T-helper 2 cell treated with Interferon-gamma antibody and Interleukin-4, amounts not matched to agents 5 μg/mL and 100 μg/mL, for 36 hours (primary cell): ENCODE measurements around the gene KDM6B.
"Not testable (repeated sequence)": the region's sequence is repeated elsewhere in the genome, so short reads cannot be mapped to it uniquely, and the experiment has no call there.

Experiments used
- DNase-seq: peaks from one replicate; pipeline ENCODE4 v3.0.0; 2021; ENCODE audit warnings: low spot score
- H3K27ac Mint-ChIP-seq: one replicate; pipeline ENCODE4 v1.8.0; 2021; ENCODE audit warnings: mild to moderate bottlenecking, mixed read lengths
- H3K27me3 Mint-ChIP-seq: one replicate; pipeline ENCODE4 v1.8.0; 2021; ENCODE audit warnings: low read depth, mixed read lengths
- H3K36me3 Mint-ChIP-seq: one replicate; pipeline ENCODE4 v1.8.0; 2021; ENCODE audit warnings: low read depth, mixed read lengths
- H3K4me1 Mint-ChIP-seq: one replicate; pipeline ENCODE4 v1.8.0; 2021; ENCODE audit warnings: low read depth, mixed read lengths
- H3K4me3 Mint-ChIP-seq: one replicate; pipeline ENCODE4 v1.8.0; 2022; ENCODE audit warnings: mild to moderate bottlenecking, moderate library complexity, mixed read lengths
- H3K9me3 Mint-ChIP-seq: one replicate; pipeline ENCODE4 v1.8.0; 2021; ENCODE audit warnings: mixed read lengths

KDM6B gene

GRCh38 chr17:7833795-7834541, at the start of gene KDM6B:
TSS of gene KDM6B (plus strand) at chr17:7834217. CDS start at chr17:7845555, 11,338 bp downstream.
- H3K4me3 Mint-ChIP-seq = peak within 1 kb of the TSS; percentile 88
- H3K9me3 Mint-ChIP-seq = no peaks in the 10 kb centered on the region
- H3K27ac Mint-ChIP-seq = peak within 1 kb of the TSS; percentile 94
- H3K4me1 Mint-ChIP-seq = peaks cover 36% of the 10 kb centered on the region
- H3K27me3 Mint-ChIP-seq = peaks cover 18% of the 10 kb centered on the region
- DNase-seq = peak; percentile 89
- H3K36me3 Mint-ChIP-seq = no peaks in the 10 kb centered on the region

- no peak for DNase-seq
- no peaks in the 10 kb centered on the region for H3K36me3 Mint-ChIP-seq
- peaks cover 6% of the 10 kb centered on the region for H3K27me3 Mint-ChIP-seq
- no peaks in the 10 kb centered on the region for H3K9me3 Mint-ChIP-seq
- H3K4me1 Mint-ChIP-seq = no peaks in the 10 kb centered on the region
- no peak overlapping the region for H3K27ac Mint-ChIP-seq
- H3K4me3 Mint-ChIP-seq = no peak overlapping the region
Observed at GRCh38 chr17:7786866-7787265, 47.2 kb upstream of the KDM6B start.

- no peaks in the 10 kb centered on the region for H3K36me3 Mint-ChIP-seq
- H3K27me3 Mint-ChIP-seq = no peaks in the 10 kb centered on the region
- H3K4me1 Mint-ChIP-seq = no peaks in the 10 kb centered on the region
- no peaks in the 10 kb centered on the region for H3K9me3 Mint-ChIP-seq
- H3K27ac Mint-ChIP-seq = no peak overlapping the region
- DNase-seq = no peak
- H3K4me3 Mint-ChIP-seq = no peak overlapping the region
Observed at GRCh38 chr17:7789131-7789530, 44.9 kb upstream of the KDM6B start.

- no peak overlapping the region for H3K27ac Mint-ChIP-seq
- H3K27me3 Mint-ChIP-seq = no peaks in the 10 kb centered on the region
- H3K9me3 Mint-ChIP-seq = no peaks in the 10 kb centered on the region
- no peaks in the 10 kb centered on the region for H3K4me1 Mint-ChIP-seq
- DNase-seq = no peak
- no peak overlapping the region for H3K4me3 Mint-ChIP-seq
- no peaks in the 10 kb centered on the region for H3K36me3 Mint-ChIP-seq
Observed at GRCh38 chr17:7790150-7790549, 43.9 kb upstream of the KDM6B start.

GRCh38 chr17:7792611-7793010, 41.4 kb upstream of the KDM6B start:
- H3K27ac Mint-ChIP-seq = no peak overlapping the region

GRCh38 chr17:7794075-7794663, 39.8 kb upstream of the KDM6B start:
- Mint-ChIP-seq H3K27ac (no peak overlapping the region), H3K4me3 (no peak overlapping the region)

More at GRCh38 chr17:7792611-7793010, 41.4 kb upstream of the KDM6B start:
- DNase-seq = no peak
- Mint-ChIP-seq H3K4me3 (no peak overlapping the region), H3K27me3 (no peaks in the 10 kb centered on the region), H3K9me3 (no peaks in the 10 kb centered on the region), H3K4me1 (no peaks in the 10 kb centered on the region), H3K36me3 (no peaks in the 10 kb centered on the region)

GRCh38 chr17:7797976-7798375, 36.0 kb upstream of the KDM6B start:
- no peak overlapping the region for H3K27ac Mint-ChIP-seq
- no peak overlapping the region for H3K4me3 Mint-ChIP-seq
- H3K4me1 Mint-ChIP-seq = no peaks in the 10 kb centered on the region
- DNase-seq = no peak
- H3K36me3 Mint-ChIP-seq = no peaks in the 10 kb centered on the region
- H3K27me3 Mint-ChIP-seq = no peaks in the 10 kb centered on the region
- no peaks in the 10 kb centered on the region for H3K9me3 Mint-ChIP-seq

More at GRCh38 chr17:7794075-7794663, 39.8 kb upstream of the KDM6B start:
- Mint-ChIP-seq H3K4me1 (no peaks in the 10 kb centered on the region), H3K36me3 (no peaks in the 10 kb centered on the region), H3K9me3 (no peaks in the 10 kb centered on the region), H3K27me3 (no peaks in the 10 kb centered on the region)
- DNase-seq = no peak

GRCh38 chr17:7798839-7799238, 35.2 kb upstream of the KDM6B start:
- DNase-seq = no peak
- no peaks in the 10 kb centered on the region for H3K36me3 Mint-ChIP-seq
- no peaks in the 10 kb centered on the region for H3K9me3 Mint-ChIP-seq
- H3K27ac Mint-ChIP-seq = no peak overlapping the region
- no peak overlapping the region for H3K4me3 Mint-ChIP-seq
- no peaks in the 10 kb centered on the region for H3K27me3 Mint-ChIP-seq
- no peaks in the 10 kb centered on the region for H3K4me1 Mint-ChIP-seq

- DNase-seq = no peak
- no peaks in the 10 kb centered on the region for H3K9me3 Mint-ChIP-seq
- H3K4me3 Mint-ChIP-seq = no peak overlapping the region
- H3K27ac Mint-ChIP-seq = no peak overlapping the region
- no peaks in the 10 kb centered on the region for H3K36me3 Mint-ChIP-seq
- H3K4me1 Mint-ChIP-seq = no peaks in the 10 kb centered on the region
- H3K27me3 Mint-ChIP-seq = no peaks in the 10 kb centered on the region
Observed at GRCh38 chr17:7803981-7804380, 30.0 kb upstream of the KDM6B start.

GRCh38 chr17:7806587-7806986, 27.4 kb upstream of the KDM6B start:
- no peaks in the 10 kb centered on the region for H3K9me3 Mint-ChIP-seq
- H3K4me1 Mint-ChIP-seq = no peaks in the 10 kb centered on the region
- no peak overlapping the region for H3K27ac Mint-ChIP-seq
- no peak for DNase-seq
- no peaks in the 10 kb centered on the region for H3K27me3 Mint-ChIP-seq
- H3K4me3 Mint-ChIP-seq = no peak overlapping the region
- no peaks in the 10 kb centered on the region for H3K36me3 Mint-ChIP-seq

- H3K9me3 Mint-ChIP-seq = no peaks in the 10 kb centered on the region
- DNase-seq = no peak
- no peak overlapping the region for H3K27ac Mint-ChIP-seq
- H3K27me3 Mint-ChIP-seq = no peaks in the 10 kb centered on the region
- H3K4me3 Mint-ChIP-seq = no peak overlapping the region
- H3K36me3 Mint-ChIP-seq = no peaks in the 10 kb centered on the region
- H3K4me1 Mint-ChIP-seq = no peaks in the 10 kb centered on the region
Observed at GRCh38 chr17:7807206-7807605, 26.8 kb upstream of the KDM6B start.

GRCh38 chr17:7809086-7809790, 24.8 kb upstream of the KDM6B start:
- no peak overlapping the region for H3K27ac Mint-ChIP-seq
- H3K27me3 Mint-ChIP-seq = no peaks in the 10 kb centered on the region
- no peak for DNase-seq
- H3K36me3 Mint-ChIP-seq = no peaks in the 10 kb centered on the region
- H3K4me1 Mint-ChIP-seq = no peaks in the 10 kb centered on the region
- no peaks in the 10 kb centered on the region for H3K9me3 Mint-ChIP-seq
- H3K4me3 Mint-ChIP-seq = no peak overlapping the region

- DNase-seq, H3K4me1 Mint-ChIP-seq, H3K9me3 Mint-ChIP-seq, H3K27me3 Mint-ChIP-seq, H3K4me3 Mint-ChIP-seq, H3K27ac Mint-ChIP-seq, H3K36me3 Mint-ChIP-seq: not testable (repeated sequence)
Observed at GRCh38 chr17:7809791-7810343, 24.1 kb upstream of the KDM6B start.

GRCh38 chr17:7811251-7811650, 22.8 kb upstream of the KDM6B start:
- Mint-ChIP-seq H3K27me3 (no peaks in the 10 kb centered on the region), H3K4me3 (no peak overlapping the region), H3K36me3 (no peaks in the 10 kb centered on the region), H3K9me3 (no peaks in the 10 kb centered on the region), H3K27ac (no peak overlapping the region), H3K4me1 (no peaks in the 10 kb centered on the region)
- DNase-seq = no peak
